Central memory CD8-positive, alpha-beta T cell (primary cell): Measurements from ENCODE around the gene PSMD13.
"Not testable (repeated sequence)": the region's sequence is repeated elsewhere in the genome, so short reads cannot be mapped to it uniquely, and the experiment has no call there.

Experiments
- ATAC-seq: fragments of 150-1000 bp; cut with Tn5 transposase; replicated peaks from 2 replicates; pipeline ENCODE4 v1.10.0; 2022; ENCODE audit warnings: mild to moderate bottlenecking, moderate FRiP score, moderate number of reproducible peaks; ENCODE audit not compliant: poor library complexity, severe bottlenecking; ENCODE audit errors: extremely low read depth
- DNase-seq, 2 donors: peaks; one replicate each; pipeline ENCODE4 v3.0.0; 2021; ENCODE audit warnings: low spot score in 2 of 2
- H3K27ac Mint-ChIP-seq: one replicate; pipeline ENCODE4 v1.8.0; 2022; ENCODE audit warnings: low read depth, mild to moderate bottlenecking, moderate library complexity, mixed read lengths
- H3K27me3 Mint-ChIP-seq: one replicate; pipeline ENCODE4 v1.8.0; 2022; ENCODE audit warnings: mixed read lengths
- H3K36me3 Mint-ChIP-seq: one replicate; pipeline ENCODE4 v1.8.0; 2022; ENCODE audit warnings: mild to moderate bottlenecking, moderate library complexity, mixed read lengths; ENCODE audit not compliant: insufficient read depth
- H3K4me1 Mint-ChIP-seq: one replicate; pipeline ENCODE4 v1.8.0; 2022; ENCODE audit warnings: mixed read lengths
- H3K4me3 Mint-ChIP-seq: one replicate; pipeline ENCODE4 v1.8.0; 2022; ENCODE audit warnings: mild to moderate bottlenecking, moderate library complexity, mixed read lengths
- H3K9me3 Mint-ChIP-seq: one replicate; pipeline ENCODE4 v1.8.0; 2022; ENCODE audit warnings: mixed read lengths

PSMD13 gene

DNA sequence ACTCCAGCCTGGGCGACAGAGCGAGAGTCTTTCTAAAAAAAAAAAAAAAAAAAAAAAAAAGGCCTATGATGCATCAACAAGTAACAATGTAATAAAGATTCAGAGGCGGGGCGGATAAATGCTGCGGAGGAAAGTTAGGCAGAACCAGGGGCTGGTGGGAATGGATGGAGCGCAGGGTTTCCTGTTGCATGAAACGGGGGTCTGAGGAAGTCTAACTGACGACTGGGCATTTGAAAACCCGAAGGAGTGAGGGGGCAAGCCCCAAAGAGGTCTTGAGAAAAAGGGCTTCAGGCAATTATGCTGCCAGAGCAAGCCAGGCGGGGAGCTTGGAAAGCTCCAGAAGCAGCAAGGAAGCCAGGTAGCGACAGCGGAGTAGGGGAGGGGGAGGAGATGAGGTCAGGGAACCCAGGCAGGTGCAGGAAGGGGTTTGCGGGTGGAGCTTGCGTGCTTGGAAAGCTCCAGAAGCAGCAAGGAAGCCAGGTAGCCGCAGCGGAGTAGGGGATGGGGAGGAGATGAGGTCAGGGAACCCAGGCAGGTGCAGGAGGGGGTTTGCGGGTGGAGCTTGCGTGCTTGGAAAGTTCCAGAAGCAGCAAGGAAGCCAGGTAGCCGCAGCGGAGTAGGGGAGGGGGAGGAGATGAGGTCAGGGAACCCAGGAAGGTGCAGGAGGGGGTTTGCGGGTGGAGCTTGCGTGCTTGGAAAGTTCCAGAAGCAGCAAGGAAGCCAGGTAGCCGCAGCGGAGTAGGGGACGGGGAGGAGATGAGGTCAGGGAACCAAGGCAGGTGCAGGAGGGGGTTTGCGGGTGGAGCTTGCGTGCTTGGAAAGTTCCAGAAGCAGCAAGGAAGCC, 50.4 kb downstream of the PSMD13 start:
- H3K27me3 Mint-ChIP-seq, result not testable (repeated sequence)

DNA sequence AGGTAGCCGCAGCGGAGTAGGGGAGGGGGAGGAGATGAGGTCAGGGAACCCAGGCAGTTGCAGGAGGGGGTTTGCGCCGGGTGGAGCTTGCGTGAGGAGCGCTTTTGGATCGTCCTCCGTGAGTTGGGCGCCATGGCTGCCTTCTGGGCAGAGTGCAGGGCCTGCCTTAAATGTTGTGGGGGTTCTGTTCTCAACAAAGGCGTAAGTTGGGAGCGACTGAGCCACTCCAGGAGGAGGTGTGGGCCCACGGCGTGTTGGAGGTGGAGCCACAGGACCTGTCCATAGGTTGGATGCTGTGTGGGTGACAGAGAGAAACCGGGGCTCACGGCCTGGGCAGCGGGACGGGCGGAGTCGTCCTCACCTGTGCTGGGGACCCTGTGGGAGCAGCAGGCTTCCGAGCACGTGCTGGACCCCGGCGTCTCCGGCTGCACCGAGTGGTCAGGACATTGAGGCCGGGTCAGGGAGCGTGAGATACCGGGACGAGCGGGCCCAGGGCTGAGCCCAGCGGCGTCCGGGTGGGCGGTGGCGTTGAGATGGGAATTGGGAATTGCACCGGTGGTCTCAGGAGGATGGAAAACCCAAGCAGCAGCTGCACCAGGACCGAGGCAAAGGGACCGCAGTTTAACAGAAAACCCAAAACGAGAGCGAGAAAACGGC, 51.2 kb downstream of the PSMD13 start:
- Mint-ChIP-seq H3K27ac (peak overlapping the region; percentile 97), H3K36me3 (peaks cover 31% of the 10 kb centered on the region), H3K4me3 (peak overlapping the region; percentile 99), H3K27me3 (no peaks in the 10 kb centered on the region), H3K4me1 (peaks cover 46% of the 10 kb centered on the region), H3K9me3 (no peaks in the 10 kb centered on the region)
- ATAC-seq (peak; percentile 42), DNase-seq (no peak)

More for the DNA sequence above, 50.4 kb downstream of the PSMD13 start:
- not testable (repeated sequence) for H3K9me3 Mint-ChIP-seq, DNase-seq
- H3K27ac Mint-ChIP-seq, result peak overlapping the region; percentile 97
- H3K36me3 Mint-ChIP-seq, result peaks cover 31% of the 10 kb centered on the region
- peak overlapping the region; percentile 99 for H3K4me3 Mint-ChIP-seq
- ATAC-seq, result peak; percentile 1
- peaks cover 54% of the 10 kb centered on the region for H3K4me1 Mint-ChIP-seq

DNA sequence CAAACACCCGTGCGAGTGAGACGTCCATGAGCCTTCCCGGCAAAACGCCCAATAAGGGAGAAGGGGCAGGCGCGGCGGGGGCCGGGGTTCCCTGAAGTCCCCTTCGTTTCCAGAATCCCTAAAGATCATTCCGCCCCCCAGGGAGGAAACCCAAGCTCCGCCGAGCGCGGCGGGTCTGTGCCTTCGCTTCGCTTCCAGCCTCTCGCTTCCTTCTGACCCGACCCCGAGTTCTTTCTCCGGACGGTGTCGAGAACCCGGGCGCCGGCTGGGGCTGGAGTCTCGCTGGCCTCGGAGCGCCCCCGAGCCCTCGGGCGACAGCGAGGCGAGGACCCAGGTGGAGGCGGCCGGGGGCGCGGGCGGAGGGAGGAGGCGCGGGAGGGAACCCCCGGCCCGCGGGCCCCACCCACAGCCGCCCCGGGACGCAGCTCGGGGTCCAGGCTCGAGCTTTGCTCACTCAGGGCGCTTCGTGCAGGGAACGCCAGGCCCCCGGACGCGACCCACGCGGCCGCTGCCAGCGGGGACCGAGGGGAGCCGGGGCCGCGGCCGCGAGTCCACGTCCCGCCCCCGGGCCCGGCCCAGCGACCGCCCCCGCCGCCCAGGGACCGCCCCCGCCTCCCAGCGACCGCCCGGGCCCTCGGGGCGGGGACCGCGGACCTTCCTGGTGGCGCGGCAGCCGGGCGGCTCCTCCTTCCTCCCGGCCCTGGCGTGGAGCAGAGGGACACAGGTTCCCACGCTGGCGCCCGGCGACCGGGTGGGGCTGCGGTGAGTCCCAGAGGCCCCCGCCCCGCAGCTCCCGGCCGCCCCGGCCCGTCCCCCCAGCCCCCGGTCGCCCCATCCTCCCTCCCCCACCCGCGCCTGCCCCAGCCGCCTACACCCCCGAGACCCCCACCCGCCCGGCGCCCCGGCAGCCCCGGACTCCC, 52.0 kb downstream of the PSMD13 start, which contains the start of gene PGGHG:
PGGHG (plus strand) TSS at position 649 of the 920 bp plus-strand sequence. CDS start 691 bp downstream, outside the sequence.
- ATAC-seq (peak; percentile 38), DNase-seq (no peak)
- Mint-ChIP-seq H3K27ac (peak within 1 kb of the TSS; percentile 97), H3K27me3 (no peaks in the 10 kb centered on the region), H3K9me3 (no peaks in the 10 kb centered on the region), H3K4me1 (peaks cover 40% of the 10 kb centered on the region), H3K4me3 (peak within 1 kb of the TSS; percentile 99), H3K36me3 (peaks cover 29% of the 10 kb centered on the region)

DNA sequence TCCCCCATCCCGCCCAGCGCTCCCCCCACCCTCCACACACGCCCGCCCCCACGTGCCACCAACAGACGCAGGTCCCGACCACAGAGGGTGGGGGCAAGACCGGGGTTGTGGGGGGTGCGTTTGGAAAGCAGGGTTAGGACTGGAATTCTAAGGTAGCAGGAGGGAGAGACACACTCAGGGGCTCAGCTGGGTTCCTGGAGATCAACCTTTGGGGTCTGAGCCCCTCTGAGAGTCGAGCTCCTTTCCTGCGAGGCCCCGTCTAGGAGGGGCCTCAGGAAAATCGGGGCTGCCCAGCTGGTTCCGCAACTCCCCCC, 52.6 kb downstream of the PSMD13 start:
- Mint-ChIP-seq H3K27me3 (no peaks in the 10 kb centered on the region), H3K36me3 (peaks cover 29% of the 10 kb centered on the region), H3K9me3 (no peaks in the 10 kb centered on the region), H3K4me3 (peak overlapping the region; percentile 88), H3K4me1 (peaks cover 39% of the 10 kb centered on the region), H3K27ac (peak overlapping the region; percentile 89)
- ATAC-seq, result peak; percentile 38
- DNase-seq, result no peak

- no peaks in the 10 kb centered on the region for H3K9me3 Mint-ChIP-seq
- no peak for DNase-seq
- no peaks in the 10 kb centered on the region for H3K27me3 Mint-ChIP-seq
- H3K27ac Mint-ChIP-seq, result peak overlapping the region; percentile 89
- ATAC-seq, result peak; percentile 59
- H3K4me1 Mint-ChIP-seq, result peaks cover 39% of the 10 kb centered on the region
- peak overlapping the region; percentile 88 for H3K4me3 Mint-ChIP-seq
- H3K36me3 Mint-ChIP-seq, result peaks cover 34% of the 10 kb centered on the region
These were observed 53.2 kb downstream of the PSMD13 start for GRCh38 chr11:289712-290620.

DNA sequence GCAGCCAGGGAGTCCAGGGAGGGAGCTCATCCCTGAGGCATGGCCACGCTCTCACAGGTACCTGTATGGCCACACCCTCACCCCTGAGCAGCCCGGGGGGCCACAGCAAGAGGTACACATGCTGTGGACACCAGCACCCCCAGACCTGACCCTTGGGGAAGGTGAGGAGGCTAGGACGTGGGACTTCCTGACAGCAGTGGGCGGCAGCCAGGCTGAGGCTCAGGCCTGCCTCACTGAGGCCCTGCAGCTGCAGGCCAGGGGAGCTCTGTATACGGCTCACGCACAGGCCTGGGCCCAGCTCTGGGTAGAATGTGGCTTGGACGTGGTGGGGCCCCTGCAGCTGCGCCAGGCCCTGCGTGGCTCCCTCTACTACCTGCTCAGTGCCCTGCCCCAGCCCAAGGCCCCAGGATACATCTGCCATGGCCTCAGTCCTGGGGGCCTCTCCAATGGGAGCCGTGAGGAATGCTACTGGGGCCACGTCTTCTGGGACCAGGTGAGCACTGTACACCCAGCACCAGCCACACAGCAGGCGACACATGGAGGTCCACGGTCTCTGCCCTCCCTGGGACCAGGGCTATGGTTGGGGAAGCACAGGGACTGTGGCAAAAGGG, 54.0 kb downstream of the PSMD13 start:
- no peak for DNase-seq
- H3K9me3 Mint-ChIP-seq, result no peaks in the 10 kb centered on the region
- peaks cover 39% of the 10 kb centered on the region for H3K4me1 Mint-ChIP-seq
- peaks cover 30% of the 10 kb centered on the region for H3K36me3 Mint-ChIP-seq
- H3K27ac Mint-ChIP-seq, result no peak overlapping the region
- no peaks in the 10 kb centered on the region for H3K27me3 Mint-ChIP-seq
- H3K4me3 Mint-ChIP-seq, result peak overlapping the region; percentile 88
- ATAC-seq, result no peak

DNA sequence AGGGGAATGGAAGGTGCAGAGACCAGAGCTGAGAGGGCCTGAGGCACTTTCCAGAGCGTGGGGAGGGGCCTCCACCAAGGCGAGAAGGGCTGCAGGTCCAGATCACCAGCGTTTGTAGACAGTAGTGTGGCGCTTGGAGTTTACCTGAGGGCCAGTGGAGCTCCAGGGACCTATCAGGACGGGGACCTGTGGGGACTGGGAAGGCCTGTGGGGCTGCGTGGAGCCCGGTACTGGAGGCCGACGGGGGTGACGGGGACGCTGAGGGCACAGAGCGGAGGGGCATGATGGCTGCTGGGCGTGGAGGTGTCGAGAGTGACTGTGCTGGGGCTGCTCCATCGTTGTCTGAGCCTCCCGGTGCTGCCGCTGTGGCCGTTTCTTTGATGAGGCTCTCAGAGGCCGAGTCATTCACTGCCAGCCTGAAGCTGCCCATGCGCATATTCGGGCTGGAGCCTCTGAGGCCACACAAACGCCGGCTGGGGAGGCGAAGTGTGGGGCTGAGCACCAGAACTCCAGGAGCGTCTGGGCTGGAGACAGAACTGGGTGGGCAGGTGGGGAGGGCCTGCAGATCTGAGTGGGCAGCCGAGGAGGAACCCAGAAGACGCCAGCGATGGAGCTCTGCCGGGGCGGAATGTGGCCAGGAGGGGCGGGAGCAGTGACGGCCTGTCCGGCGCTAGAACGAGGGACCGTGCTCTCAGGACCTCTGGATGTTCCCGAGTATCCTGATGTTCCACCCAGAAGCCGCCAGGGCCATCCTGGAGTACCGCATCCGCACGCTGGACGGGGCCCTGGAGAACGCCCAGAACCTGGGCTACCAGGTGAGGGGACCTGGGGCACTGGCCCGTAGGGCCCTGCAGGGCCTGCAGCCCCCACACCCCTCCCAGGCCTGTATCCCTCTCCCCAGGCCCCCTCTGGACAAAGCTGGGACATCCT, 54.8 kb downstream of the PSMD13 start:
- no peak for DNase-seq
- ATAC-seq, result no peak
- Mint-ChIP-seq H3K9me3 (no peaks in the 10 kb centered on the region), H3K27ac (no peak overlapping the region), H3K27me3 (no peaks in the 10 kb centered on the region), H3K4me3 (peak overlapping the region; percentile 88), H3K4me1 (peaks cover 39% of the 10 kb centered on the region), H3K36me3 (peaks cover 29% of the 10 kb centered on the region)

DNA sequence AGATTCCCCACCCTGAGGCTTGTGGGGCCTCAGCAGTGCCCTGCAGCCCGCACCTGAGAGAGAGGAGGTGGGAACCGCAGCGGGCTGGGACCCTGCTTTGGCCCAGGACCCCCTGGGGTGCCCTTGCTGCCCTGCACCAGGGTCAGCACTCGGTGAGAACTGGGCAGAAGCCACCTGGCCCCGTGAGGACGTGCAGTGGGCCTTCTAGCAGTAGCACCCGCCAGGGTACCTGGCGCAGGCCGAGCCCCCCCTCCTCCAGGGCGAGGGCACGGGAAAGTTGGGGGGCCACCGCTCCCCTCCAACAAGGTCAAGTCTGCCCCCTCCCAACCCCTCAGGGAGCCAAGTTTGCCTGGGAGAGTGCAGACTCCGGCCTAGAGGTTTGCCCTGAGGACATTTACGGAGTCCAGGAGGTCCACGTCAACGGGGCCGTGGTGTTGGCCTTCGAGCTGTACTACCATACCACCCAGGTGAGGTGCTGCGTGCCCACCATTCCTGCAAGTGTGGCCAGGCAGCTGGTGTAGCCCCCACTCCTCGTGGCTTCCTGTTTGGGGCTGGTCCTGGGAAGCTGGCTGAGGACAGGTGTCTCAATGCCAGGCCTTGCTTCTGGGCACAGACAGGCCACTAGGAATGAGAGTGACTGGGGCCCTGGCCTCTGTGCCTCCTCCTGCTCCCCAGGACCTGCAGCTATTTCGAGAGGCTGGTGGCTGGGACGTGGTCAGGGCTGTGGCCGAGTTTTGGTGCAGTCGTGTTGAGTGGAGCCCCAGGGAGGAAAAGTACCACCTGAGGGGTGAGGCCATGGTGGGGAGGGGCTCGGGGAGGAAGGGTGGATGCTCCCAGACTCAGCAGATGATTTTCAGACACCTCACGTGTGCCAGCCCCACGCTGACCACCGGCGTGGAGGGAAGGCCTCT, 55.7 kb downstream of the PSMD13 start:
- no peaks in the 10 kb centered on the region for H3K27me3 Mint-ChIP-seq
- ATAC-seq (no peak), DNase-seq (no peak)
- H3K9me3 Mint-ChIP-seq, result no peaks in the 10 kb centered on the region
- H3K27ac Mint-ChIP-seq, result no peak overlapping the region
- peaks cover 38% of the 10 kb centered on the region for H3K4me1 Mint-ChIP-seq
- no peak overlapping the region for H3K4me3 Mint-ChIP-seq
- peaks cover 25% of the 10 kb centered on the region for H3K36me3 Mint-ChIP-seq

GRCh38 chr11:293271-293851, 56.6 kb downstream of the PSMD13 start:
- Mint-ChIP-seq H3K36me3 (peaks cover 20% of the 10 kb centered on the region), H3K27ac (no peak overlapping the region), H3K27me3 (no peaks in the 10 kb centered on the region), H3K4me3 (no peak overlapping the region), H3K9me3 (no peaks in the 10 kb centered on the region), H3K4me1 (peaks cover 36% of the 10 kb centered on the region)
- ATAC-seq (no peak), DNase-seq (no peak)
